SU-DHL-6 (cell line): Measurements from ENCODE around the gene CAPN12.

Experiments
- EZH2phosphoT487 ChIP-seq: fragments of 200-600 bp; sonication (generic), shearing (Covaris generic); conservative IDR thresholded peaks from 2 replicates; pipeline ENCODE4 v1.6.1; 2018; ENCODE audit warnings: mild to moderate bottlenecking, antibody characterized with exemption, low read length, moderate library complexity, mixed read lengths
- TF ChIP-seq, protein P1 (sequence below): fragments of 200-600 bp; sonication (generic); IDR thresholded peaks from one replicate; pipeline ENCODE4 v1.5.1; 2017; ENCODE audit warnings: antibody characterized with exemption, mild to moderate bottlenecking, low read length, moderate library complexity; ENCODE audit not compliant: insufficient read depth, poor library complexity, severe bottlenecking

DNA sequence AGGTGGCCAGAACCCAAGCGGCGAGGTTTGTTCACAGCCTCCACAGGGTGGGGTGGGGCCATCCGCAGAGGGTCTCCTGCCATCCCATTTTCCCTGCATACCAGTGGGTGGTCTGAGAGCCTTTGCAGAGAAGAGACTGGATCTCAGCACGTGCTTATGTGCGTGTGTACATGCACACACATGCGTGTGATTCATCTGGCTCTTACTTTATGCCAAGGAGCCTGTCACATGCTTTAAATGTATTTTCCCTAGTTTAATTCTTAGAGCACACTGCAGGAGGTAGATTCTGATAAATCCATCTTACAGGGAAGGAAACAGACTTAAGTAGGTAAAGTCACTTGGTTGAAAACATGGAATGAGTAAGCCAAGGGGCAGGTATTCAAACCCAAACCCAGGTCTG is 47.1 kb downstream of the CAPN12 start:
- TF ChIP-seq, protein P1, sequence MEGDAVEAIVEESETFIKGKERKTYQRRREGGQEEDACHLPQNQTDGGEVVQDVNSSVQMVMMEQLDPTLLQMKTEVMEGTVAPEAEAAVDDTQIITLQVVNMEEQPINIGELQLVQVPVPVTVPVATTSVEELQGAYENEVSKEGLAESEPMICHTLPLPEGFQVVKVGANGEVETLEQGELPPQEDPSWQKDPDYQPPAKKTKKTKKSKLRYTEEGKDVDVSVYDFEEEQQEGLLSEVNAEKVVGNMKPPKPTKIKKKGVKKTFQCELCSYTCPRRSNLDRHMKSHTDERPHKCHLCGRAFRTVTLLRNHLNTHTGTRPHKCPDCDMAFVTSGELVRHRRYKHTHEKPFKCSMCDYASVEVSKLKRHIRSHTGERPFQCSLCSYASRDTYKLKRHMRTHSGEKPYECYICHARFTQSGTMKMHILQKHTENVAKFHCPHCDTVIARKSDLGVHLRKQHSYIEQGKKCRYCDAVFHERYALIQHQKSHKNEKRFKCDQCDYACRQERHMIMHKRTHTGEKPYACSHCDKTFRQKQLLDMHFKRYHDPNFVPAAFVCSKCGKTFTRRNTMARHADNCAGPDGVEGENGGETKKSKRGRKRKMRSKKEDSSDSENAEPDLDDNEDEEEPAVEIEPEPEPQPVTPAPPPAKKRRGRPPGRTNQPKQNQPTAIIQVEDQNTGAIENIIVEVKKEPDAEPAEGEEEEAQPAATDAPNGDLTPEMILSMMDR = no peak
- no peak for TF ChIP-seq EZH2phosphoT487
